K562 (cell line): ENCODE measurements around the gene SNRPD2. TPM values are rescaled to one million over a fixed set of nuclear protein-coding genes. Genes with fewer than 3 reads are reported as not detected.

Experiments used
- CBFB ChIP-seq: sonication (generic); formaldehyde crosslinking; IDR thresholded peaks from 2 replicates; pipeline ENCODE4 v1.4.0; 2020; ENCODE audit warnings: mild to moderate bottlenecking, missing genetic modification reagents
- E4F1 ChIP-seq: fragments of 250-450 bp; sonication (Bioruptor Pico); IDR thresholded peaks from 2 replicates; pipeline ENCODE4 v1.5.0; 2021; ENCODE audit warnings: mild to moderate bottlenecking, borderline replicate concordance
- NELFE ChIP-seq: IDR thresholded peaks from 2 replicates; pipeline ENCODE4 v1.6.1; 2011; ENCODE audit warnings: mild to moderate bottlenecking; ENCODE audit not compliant: insufficient read depth, insufficient read length
- PBX2 ChIP-seq, 2 experiments: IDR thresholded peaks in 1 of 2; conservative IDR thresholded peaks in 1 of 2; 2 replicates each; pipeline ENCODE4 v1.6.1; 2016; ENCODE audit warnings: low read depth in 2 of 2, mild to moderate bottlenecking in 1 of 2, missing compliant biosample characterization in 1 of 2, missing genetic modification characterization in 1 of 2, moderate library complexity in 1 of 2
- RCOR1 ChIP-seq, 2 experiments: IDR thresholded peaks; 2 replicates each; pipeline ENCODE4 v1.6.1; 2012; ENCODE audit warnings: low read depth in 2 of 2, low read length in 2 of 2, borderline replicate concordance in 1 of 2, improper control_type of control experiment in 1 of 2
- RNF219 ChIP-seq: fragments of 250-450 bp; sonication (Bioruptor Pico); IDR thresholded peaks from 2 replicates; pipeline ENCODE4 v1.5.0; 2022; ENCODE audit warnings: mild to moderate bottlenecking
- SIN3B ChIP-seq: fragments of 450-650 bp; IDR thresholded peaks from 2 replicates; pipeline ENCODE4 v1.6.1; 2017; ENCODE audit warnings: low read depth, mild to moderate bottlenecking, moderate library complexity
- TSC22D4 ChIP-seq: fragments of 450-650 bp; IDR thresholded peaks from 2 replicates; pipeline ENCODE4 v1.6.1; 2016; ENCODE audit warnings: missing genetic modification characterization, missing biosample characterization, control low read depth
- polyA plus RNA-seq, 8 experiments: library from polyadenylated mRNA; depleted of rRNA in 4 of 8; stranded (reverse) in 5 of 8; unstranded in 3 of 8; fragments of >200 nt; fragmentation: Nextera tagmentation in 2 of 8; fragmentation: Illumina TruSeq in 1 of 8; extraction: Ambion mirVana in 2 of 8; extraction: Trizol in 1 of 8; gene quantifications; 2 replicates each; pipeline versions ENCODE4 v1.2.1 to v1.2.3, GENCODE V29; 2011 to 2014; ENCODE audit warnings: inconsistent platforms in 1 of 8, missing spikeins in 1 of 8
- total RNA-seq, 7 experiments: library from RNA; depleted of rRNA in 6 of 7; stranded (reverse); fragments of >200 nt in 6 of 7; fragmentation: Illumina TruSeq in 2 of 7; extraction: Trizol in 2 of 7; gene quantifications; 2 replicates each; pipeline versions ENCODE4 v1.2.1 to v1.2.3, GENCODE V29; 2011 to 2021; ENCODE audit warnings: low replicate concordance in 1 of 7

The SNRPD2 gene
- total and polyA plus RNA-seq, 9 of the 15 experiments (the other 6 are each of a cell fraction or from before 2014, with no cell fraction given): 728 to 4,411 (median 1,029) TPM

GRCh38 chr19:45692187-45693105 is 693 bp upstream of the SNRPD2 start, which contains the start of gene QPCTL (continued):
- no peak for TF ChIP-seq E4F1
- no peak for TF ChIP-seq NELFE
- TF ChIP-seq SIN3B: peak; percentile 38; the same call in 1 of the 2 replicates
- TF ChIP-seq CBFB (CRISPR knock-in tag): no peak
- TF ChIP-seq RNF219 (CRISPR knock-in tag): no peak
- no peak for TF ChIP-seq TSC22D4 (tag)
- TF ChIP-seq PBX2 (CRISPR knock-in tag; IDR thresholded peaks at IDR 0.05; ENCODE audit: low read depth): no peak
- TF ChIP-seq PBX2 (tag; conservative IDR thresholded peaks at IDR 0.05; ENCODE audit: low read depth): no peak
- TF ChIP-seq RCOR1 (IDR thresholded peaks at IDR 0.05; ENCODE audit: borderline replicate concordance in 1 of 2, low read depth in 2 of 2, low read length in 2 of 2): no peak; a peak in 1 of 4 replicates
